NCI-H524 treated with DMSO at 0.1 percent for 48 hours (cell line): ENCODE results near the gene MEF2C.
"Not testable (repeated sequence)": the region's sequence is repeated elsewhere in the genome, so short reads cannot be mapped to it uniquely, and the experiment has no call there.

Source experiments
- DNase-seq: peaks from one replicate; lab custom pipeline; 2025; lab: John Stamatoyannopoulos, UW

Gene MEF2C

DNA sequence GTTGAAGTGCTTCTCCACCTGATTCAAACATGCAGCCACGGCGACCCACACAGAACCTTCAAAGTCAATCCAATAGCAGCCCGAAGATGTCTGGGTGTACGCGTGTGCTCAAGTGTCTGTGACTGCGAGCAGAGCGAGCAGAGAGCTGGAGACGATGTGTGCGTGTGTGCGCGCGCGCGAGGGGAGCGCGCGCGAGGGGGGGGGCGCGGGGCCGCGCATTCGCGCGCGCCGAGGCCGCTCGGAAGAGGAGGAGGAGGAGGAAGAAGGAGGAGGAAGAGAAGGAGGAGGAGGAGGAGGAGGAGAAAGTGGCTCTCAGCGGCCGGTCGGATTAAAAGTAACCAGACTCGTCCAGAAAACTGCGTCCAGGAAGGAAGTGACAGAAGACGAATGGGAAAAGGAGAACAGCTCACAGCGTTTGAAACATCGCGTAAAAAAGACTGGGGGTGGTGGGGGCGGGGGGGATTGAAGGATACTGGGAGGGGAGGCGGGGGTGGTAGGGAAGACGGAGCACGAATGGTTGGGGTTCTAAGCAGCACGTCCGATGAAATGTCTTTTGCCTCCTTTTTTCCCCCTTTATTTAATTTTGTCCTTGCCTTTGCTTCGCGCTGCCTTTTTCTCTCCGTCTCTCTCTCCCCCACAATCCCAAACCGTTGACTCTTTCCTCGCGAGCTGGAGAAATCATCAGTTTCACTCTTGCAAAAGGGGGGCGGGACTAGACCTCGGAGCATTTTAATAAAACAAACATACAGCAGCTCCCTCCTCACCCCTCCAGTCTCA, at the start of gene MEF2C:
TSS of gene MEF2C (minus strand) at position 126 of the 777 bp plus-strand sequence. CDS start 59,396 bp downstream, outside the sequence.
- peak; percentile 20 for DNase-seq

DNA sequence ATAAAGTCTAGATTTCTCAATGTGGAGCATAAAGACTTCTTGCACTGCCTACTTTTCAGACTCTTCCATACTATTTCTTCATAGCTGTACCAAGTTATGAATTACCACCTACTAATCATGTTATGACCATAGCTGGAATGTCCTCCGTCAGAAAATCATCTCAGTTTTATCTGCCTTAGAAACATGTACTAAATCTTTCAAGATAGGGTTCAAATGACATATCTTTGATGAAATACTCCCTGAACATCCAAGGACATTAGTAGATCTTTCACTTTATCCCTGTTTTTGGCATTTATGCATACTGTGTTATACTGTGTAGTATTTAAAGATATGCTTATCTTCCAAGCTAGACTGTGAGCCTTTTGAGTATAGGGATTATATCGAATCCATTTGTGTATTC, 49.6 kb upstream of the MEF2C start:
- no peak for DNase-seq

DNA sequence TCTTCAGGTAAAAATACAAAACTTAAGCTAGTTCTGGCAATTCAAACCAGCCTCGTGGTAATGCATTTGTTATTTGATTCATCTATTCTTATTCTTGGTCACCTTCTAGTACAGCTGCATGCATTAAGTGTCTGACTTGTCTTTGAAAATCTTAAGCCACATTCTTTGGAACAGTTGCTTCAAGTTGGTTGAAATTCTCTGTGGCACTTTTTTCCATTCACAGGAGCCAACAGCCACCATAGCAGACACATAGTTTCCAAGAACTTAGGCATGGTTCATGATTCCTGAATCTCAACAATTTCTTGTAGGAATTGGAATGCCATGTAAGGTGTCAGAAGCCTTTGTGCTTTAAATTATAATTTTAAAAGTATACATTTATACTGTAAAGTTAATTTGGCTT, 47.4 kb upstream of the MEF2C start:
- no peak for DNase-seq

DNA sequence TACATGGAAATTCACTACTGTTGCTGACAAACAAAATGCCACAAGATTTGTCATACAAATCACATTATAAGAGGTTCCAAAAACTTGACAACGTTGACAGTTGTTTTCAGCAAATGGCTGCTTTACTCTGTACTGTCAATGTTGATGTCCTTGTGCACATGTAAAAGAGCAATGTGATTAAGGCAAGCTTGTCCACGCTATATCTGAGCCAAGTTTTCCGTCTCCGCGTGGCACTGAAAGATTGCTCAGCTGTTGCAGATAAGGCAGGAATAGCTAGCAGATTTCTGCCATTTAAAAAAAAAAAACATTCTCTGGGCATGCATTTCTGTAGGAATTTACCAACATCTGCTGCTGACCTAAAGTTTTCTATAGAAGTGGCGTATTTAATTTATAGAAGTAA, 46.4 kb upstream of the MEF2C start:
- DNase-seq, result no peak

DNA sequence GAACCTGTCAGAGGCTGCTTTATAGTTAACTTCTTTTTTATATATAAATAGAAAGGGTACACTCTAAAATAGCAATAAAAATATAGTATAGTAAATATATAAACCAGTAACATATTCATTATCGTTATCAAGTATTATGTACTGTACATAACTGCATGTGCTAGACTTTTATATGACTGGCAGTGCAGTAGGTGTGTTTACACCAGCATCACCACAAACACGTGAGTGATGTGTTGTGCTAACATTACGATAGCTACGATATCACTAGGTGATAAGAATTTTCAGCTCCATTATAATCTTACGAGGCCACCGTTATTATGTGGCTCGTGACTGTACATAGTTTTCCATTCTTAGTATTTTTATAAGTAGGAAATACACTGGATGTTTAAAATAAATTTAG, 43.8 kb upstream of the MEF2C start:
- no peak for DNase-seq

DNA sequence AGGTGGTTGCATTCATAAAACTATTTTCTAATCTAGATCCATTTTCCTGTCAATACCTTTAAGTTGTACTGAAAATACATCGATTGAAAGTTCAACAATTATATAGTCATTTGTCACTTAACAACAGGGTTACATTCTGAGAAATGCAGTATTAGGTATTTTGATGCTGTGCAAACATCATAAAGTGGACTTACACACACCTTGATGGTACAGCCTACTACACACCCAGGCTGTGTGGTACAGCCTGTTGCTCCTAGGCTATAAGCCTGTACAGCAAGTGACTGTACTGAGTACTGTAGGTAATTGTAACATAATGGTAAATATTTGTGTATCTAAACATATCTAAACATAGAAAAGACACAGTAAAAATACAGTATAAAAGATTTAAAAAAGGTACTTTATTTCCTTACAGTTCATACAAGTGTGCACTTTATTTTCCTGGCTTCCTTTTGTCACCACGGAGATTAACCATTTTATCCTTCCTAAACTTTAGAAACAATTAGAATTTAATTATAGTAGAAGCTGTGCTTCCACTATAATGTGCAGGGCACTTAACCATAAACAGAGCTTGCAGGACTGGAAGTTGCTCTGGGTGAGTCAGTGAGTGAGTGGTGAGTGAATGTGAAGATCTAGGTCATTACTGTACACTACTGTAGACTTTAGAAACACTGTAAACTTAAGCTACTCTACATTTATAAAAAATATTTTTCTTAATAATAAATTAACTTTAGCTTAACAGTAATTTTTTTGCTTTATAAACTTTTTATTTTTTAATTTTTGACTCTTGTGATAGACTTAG, 42.9 kb upstream of the MEF2C start:
- DNase-seq, result no peak

DNA sequence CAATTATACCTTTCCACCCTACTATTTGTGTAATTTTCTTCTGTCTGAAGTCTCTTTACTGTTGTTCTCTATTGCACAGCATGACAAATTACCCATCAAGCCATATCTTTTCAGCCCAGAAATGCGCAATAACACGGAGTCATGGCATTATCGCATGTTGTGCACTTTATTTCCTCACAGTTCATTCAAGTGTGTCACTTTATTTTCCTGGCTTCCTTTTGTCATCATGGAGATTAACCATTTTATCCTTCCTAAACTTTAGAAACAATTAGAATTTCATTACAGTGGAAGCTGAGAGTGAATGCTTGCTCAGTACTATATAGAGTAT, 41.3 kb upstream of the MEF2C start:
- no peak for DNase-seq

DNA sequence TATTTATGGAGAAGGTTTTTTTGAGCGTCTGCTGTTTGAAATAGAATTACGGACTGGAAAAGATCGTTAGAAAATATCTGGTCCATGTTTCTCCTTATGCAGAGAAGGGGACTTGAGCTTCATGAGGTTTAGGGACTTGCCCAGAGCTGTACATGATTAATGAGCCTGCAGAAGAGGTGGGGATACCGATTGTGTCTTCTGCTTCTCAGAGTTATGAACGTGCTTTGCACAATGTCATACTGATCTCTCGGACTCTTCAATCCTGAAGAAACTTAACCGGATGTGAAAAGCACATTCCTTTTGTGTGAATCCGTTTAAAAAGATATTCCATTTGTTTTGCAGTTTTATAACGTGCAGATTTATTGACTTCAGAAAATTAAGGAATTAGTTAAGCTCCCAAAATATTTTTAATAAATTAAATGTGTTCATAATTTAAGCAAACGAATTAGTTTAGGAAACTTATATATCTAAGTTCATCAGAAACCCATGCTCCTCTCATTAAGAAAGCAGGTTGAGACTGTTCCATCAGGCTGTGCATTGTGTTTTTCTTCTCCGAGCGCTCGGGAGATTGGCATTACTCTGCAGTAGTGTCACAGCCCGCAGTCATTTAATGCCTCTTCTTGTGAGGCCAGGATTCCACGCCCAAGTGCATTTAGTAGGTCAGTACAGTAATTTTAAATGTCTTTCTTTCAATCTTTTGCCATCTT, 40.8 kb upstream of the MEF2C start:
- DNase-seq, result no peak

DNA sequence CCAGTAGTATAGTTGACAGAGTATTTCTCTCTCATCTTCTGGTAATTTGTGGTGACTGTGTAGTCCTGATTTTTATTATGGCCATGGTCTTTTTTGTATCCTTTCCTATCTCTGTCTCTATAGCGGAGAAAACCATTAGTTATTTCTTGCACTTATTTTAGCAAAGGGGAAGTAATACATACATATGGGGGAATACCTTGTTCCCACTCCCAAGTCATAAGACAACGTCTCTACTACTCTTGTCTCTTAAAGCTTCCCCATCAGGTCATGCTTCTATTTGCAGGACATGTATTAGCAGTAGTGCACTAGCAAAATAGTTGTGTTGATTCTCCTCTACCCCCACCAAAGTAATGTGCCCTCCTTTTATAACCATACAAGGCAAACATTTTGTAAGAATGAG, 29.8 kb upstream of the MEF2C start:
- DNase-seq, result not testable (repeated sequence)

DNA sequence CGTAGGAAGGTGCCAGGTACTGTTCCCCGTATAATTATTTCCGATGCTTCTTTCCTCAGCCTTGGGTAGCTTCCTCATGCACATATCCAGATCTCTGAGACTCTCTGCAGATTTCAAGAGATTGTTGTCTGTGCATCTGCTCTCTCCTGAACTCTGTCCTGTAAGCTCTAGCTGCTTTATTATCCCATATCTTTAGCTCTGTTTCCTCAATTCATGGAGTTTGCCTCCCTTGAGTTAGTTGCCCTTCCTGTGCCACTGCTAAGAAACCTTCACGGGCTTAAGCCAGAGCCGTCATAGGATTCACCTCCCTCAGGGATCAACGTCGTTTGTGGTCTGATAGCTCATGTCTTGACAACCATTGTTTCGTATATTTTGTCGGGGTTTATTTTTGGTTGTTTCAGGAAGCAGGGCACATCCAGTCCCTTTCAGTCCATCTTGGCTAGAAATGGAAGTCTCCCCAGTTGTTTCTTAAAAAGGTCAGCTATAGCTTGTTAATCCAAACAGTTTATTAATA, 28.1 kb upstream of the MEF2C start:
- DNase-seq, result not testable (repeated sequence)

DNA sequence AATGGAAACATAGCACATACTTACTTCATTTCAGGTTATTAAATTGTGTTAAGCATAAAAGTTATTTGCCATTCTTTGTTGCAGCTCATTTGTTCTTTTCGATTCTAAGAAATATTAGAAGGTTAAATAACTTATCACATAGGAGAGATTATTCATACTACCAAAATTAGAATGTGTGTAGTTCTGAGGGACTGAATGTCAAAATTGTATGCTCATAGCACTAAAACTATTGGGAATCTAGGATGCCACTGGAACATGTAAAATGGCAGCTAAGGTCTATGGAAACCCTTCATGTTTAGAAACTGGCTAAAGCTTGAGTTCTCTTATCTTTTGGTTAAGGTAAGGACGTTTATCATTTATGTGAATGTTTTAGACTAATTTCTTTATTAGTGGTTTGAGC, 21.5 kb upstream of the MEF2C start:
- not testable (repeated sequence) for DNase-seq

DNA sequence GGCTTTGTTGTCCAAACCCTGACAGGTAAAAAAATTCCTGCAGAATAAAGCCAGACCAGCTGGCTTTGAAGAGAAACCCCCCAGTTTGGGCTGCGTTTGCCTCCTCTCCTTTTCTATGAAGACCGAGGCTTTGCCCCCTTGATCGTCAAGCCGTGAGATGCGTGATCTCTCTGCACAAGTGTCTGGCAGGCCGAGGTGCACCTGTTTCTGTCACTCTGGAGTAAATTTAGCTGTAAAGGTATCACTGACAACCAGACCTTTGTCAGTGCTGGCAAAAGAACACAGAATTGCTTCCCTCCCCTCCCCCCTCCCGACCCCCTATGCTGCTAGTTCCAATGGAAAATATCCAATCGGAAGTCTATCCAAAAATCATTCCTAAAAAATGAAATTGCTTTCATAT, 21.0 kb upstream of the MEF2C start:
- not testable (repeated sequence) for DNase-seq

DNA sequence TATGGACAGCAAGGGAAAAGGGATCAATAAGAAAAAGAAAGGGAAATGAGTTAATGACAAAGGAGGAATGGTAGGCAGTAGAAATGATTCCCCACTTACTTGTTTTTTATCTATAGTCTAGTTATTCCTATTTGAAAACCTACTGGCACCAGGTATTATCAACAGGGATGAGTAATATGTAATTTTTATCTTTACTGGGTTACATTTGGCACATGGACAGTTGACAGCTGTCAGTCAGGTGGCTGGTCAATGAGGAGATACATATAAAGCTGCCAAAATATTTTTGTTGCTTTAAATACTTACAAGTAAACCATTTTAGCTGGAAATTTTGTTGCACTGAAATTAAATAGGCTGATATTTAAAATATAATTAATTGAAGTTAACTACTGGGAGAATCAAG, 18.1 kb upstream of the MEF2C start:
- DNase-seq, result not testable (repeated sequence)

DNA sequence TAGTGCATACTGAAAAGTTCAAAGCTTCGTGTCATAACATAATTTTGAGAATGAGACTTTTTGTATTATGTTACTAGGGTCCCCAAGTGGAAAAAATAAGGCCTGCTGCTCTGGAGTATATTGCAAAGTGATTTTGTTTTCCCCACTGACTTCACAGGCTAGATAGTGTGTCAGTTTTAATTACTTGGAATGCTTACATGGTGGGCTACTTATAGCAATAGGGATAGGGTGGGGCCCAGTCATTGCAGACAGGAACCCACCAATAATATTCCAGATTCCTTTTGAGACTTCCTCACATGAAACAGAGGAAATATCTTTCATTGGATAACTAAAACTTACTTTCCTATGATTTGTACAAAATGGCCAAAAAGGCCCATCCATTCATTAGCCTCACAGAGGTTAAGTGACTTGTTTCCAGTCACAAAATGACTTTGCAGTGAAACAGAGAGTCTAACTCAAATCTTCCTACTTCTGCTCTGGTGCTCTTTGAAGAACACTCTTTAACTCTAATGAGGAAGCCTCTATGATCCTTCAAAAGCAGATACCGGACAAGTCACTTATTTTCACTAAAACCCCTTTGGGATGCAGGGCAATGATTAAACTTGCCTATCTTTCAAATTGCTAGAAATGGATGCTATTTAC, 16.2 kb upstream of the MEF2C start:
- no peak for DNase-seq

DNA sequence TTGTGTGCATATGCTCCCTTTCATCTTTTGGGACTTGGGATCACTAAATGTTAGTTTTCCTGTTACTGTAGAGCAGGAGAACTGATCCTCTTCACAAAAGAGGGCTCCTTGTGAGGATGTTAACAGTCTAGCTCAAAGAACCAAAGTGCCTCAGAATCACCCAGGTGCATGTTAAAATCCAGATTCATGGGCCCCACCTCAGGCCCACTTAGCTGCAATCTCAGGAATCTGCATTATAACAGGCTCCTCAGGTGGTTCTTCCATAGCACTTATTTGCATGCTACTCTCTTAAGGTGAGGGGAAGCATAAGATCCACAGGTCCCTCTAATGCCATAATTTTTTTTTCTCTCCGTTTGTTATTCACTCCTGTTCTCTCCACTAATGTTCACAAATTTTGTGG, 14.8 kb upstream of the MEF2C start:
- DNase-seq, result no peak

DNA sequence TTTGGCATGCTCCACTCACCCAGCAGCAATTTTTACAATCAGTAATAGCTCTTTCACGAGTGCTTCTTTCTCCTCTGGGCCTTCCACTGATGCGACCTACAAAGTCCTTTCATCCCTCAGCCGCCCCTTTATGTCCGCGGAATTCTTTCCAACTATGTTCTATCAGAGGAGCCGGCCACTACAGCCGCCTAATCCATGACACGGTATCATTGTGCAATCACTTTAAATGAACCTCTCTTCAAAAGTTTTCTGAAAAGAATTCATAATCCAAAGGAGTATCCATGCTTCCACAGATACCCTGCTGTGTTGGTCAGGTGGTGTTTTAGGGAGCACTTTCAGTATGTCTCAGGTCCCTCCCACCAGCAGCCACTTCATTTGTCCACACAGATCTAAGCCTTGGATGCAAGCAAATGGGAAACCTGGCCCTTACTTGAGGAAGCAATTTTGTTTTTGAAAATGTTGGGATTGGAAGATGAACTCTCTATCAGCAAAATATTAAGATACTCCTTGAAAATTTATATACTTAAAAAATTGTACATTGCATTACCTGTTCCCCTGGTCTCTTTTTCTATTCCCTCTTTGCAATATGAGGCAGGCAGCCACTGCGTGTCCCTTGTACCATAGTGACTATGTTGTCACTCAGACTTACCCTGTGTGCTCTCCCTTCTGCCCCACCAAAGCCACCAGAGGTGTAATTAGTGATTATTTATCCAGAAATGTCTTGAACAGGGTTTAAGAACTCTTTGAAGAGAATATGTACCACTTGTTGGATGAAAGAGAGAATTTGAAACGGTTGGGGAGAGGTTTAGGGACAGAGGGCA, 12.9 kb upstream of the MEF2C start:
- DNase-seq, result no peak

DNA sequence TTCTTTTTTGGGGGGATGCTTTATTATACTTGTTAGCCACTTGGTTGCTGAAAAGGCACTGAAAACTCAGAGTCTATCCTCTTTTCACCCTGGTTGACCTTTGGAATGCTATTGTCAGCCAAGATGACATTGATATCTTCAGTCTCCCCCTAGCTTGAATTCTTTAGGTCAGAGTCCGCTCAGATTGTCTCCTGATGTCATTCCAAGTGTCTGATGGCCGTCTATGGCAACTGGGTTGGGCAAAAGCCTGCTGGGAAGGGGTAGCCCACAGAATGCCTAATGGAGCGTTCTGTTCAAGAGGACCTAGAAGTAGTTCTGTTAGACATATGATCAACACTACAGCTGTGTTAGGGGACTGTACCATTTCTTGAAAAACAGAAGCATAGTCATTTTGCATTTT, 9.7 kb upstream of the MEF2C start:
- DNase-seq, result no peak

DNA sequence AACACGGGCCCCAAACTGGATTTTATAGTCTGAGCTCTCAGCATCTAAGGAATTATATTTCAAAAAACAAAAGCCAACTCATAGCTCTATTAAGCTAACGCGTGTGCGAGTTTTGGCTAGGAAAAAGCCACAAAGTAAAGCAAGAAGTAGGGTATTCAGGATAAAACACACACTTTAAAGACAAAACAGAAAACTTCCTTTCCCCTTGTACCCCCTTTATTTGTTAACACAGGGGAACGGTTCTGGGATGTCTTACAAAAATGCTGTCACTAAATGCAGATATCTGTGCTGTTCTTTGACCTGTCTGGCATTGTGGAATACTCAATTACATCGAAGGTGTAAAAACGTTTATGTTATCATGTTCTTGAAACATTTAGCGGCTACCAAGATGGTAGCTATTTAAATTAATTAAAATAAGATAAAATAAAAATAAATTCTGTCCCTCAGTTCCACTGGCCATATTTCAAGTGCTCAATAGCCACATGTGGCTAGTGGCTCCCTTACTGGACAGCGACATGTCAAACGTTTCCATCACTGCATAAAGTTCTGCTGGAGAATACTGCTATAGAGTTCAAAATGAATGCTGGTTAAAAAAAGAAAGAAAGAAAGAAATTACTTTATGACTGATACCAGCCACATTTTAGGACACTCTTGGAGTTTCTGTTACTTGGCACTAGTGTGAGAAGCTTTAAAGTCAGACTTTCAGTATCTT, 7.2 kb upstream of the MEF2C start:
- DNase-seq, result no peak

DNA sequence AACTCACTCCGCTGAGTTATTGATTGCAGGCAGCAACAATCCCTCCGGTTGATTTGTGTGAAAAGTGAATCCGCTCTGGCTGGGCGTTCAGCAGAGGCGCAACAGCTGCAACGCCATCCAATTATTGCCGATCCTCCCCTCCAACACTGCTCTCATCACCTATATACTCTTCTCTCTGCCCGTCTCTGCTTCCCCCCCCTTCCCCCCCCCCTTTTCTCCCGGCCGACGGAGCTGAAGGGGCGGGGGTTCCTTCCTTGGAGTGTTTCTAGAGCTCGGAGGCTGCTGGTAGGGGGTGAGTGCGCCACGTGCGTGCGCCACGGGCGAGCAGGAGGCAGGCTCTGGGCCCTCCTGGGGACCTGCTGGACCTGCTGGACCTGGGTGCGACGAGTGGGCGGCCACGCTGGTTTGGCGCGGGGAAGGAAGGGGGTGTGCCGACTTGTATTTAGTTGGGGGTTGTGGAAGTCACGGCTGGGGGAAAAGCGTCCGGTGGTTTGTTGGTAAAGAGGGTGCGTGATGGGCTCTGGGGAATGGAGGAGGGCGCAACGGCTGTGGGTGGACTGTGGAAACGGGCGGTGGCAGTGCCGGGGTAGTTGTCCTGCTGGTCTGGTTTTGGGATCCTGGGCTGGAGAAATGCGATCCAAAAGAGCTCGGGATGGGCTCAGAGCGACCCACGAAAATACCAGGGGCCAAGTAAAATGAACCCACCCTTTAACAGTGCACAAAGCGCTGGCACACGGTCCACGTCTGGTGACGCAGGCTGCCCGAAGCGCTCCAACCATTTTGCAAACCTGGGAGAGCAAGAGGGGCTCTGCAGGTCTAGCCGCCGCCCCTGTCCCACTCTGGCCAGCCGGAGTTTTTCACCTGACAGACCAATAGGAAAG, 6.4 kb upstream of the MEF2C start:
- DNase-seq, result peak; percentile 22

DNA sequence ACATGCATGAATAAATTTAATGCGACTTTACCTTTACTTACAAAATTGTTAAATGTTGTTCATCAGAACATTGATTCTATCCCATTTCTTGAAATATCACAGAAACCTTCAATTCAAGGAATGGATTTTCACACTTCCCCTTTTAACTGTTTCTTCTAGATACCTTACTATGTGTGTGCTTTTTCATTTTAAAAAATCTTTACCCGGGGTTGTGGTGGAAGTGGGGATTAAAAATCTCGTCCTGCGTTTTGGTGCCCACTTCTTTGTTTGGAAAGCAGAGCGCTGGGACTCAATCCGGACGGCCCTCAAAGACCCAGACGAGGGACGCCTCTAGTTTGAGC, 5.8 kb upstream of the MEF2C start:
- DNase-seq, result no peak
